ENCODE results near the gene ARHGEF40. TPM values are rescaled to one million over a fixed set of nuclear protein-coding genes. Genes with fewer than 3 reads are reported as not detected.

The ARHGEF40 gene
- total RNA-seq, 2 experiments from 2014 or later: 0.09 TPM; not detected in 1

DNA sequence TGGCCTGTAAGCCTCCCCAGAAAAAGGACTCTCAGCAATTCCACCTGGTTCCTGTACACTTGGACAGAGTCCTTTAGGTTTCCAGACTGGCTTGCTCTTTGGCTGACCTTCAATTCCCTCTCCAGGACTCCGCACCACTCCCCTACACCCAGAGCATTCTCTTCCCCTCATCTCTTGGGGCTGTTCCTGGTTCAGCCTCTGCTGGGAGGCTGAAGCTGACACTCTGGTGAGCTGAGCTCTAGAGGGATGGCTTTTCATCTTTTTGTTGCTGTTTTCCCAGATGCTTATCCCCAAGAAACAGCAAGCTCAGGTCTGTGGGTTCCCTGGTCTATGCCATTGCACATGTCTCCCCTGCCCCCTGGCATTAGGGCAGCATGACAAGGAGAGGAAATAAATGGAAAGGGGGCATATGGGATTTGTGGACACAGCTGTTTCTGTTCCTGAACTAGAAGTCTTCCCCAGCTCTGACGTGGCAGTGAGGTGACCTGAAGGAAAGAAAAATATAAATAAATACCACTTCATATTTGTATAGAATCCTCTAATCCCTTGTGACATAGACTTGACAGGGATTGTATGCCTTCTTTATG lies 26.6 kb upstream of the ARHGEF40 start:
- H3K27me3 Mint-ChIP-seq: peaks cover 34% of the 10 kb centered on the region
- H3K9me3 Mint-ChIP-seq (ENCODE audit: low read depth): no peaks in the 10 kb centered on the region
- H3K4me1 Mint-ChIP-seq: no peaks in the 10 kb centered on the region
- no peak for DNase-seq
- CTCF ChIA-PET: interaction anchor here (1.3 to 1.9 kb wide), 5 partner anchors 18 to 73 kb away, joined by 3 to 6 read pairs (median 5); no protein-coding TSS in a partner anchor
- no peak overlapping the region for H3K27ac Mint-ChIP-seq
- no peak for ATAC-seq
- H3K4me3 Mint-ChIP-seq: no peak overlapping the region
- no peaks in the 10 kb centered on the region for H3K36me3 Mint-ChIP-seq

DNA sequence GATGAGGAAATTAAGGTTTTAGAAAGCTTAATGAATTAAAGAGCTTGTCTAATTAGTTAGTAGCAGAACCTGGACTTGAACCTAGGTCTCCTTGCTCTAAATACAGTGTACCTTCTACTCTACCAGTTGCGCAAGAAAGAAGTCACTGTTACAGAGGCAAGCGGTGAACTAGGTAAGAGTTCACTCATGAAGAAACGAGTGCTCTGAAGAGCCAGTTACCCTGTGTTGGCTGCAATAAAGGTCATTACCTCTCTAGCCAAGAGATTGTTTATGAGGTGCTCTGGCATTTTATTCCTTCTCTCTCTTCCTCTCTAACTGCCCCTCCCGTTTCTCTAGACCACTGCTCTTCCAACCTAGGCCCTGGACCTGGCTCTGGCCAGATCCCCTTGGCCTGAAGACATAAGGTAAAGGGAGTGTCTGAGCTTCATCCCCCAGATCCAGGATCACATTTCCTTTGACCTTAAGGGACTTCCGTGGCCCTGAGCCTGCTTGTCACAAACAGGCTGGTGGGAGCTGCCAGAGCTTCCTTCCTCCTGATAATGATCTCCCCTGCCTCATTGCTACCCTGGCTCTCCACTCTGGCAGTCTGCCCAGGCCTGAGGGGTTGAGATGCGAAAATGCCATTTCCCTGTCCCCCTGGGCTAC lies 26.0 kb upstream of the ARHGEF40 start:
- no peak for ATAC-seq
- Mint-ChIP-seq H3K9me3 (ENCODE audit: low read depth) (no peaks in the 10 kb centered on the region), H3K4me1 (no peaks in the 10 kb centered on the region), H3K27ac (no peak overlapping the region), H3K27me3 (peaks cover 36% of the 10 kb centered on the region), H3K4me3 (no peak overlapping the region), H3K36me3 (no peaks in the 10 kb centered on the region)
- no peak for DNase-seq
- CTCF ChIA-PET: interaction anchor here (1.3 to 1.9 kb wide), 5 partner anchors 18 to 73 kb away, joined by 3 to 6 read pairs (median 5); no protein-coding TSS in a partner anchor

DNA sequence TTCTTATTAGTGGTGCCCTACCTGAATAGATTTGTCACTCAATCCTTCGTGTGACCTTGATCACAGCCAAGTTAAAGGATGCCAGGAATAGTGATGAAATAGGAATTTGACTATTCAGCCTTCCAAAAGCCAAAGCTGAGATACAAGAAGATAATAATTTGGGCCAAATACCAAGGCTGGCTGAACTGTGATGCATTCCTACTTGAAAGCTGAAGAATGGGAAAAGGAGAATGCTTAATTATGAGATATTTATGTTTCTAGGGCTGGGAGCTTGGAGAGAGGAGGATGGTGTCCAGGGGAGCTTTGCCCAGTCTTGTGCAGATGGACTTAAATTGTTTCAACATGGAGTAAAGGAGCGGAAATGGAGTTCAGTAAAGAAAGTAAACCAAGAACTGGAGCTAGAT lies 22.7 kb upstream of the ARHGEF40 start:
- peaks cover 36% of the 10 kb centered on the region for H3K27me3 Mint-ChIP-seq
- DNase-seq (no peak), ATAC-seq (no peak)
- H3K36me3 Mint-ChIP-seq: no peaks in the 10 kb centered on the region
- CTCF ChIA-PET: interaction anchor here (1.1 to 4.3 kb wide), 7 partner anchors 9 to 76 kb away, joined by 3 to 21 read pairs (median 6); no protein-coding TSS in a partner anchor
- H3K27ac Mint-ChIP-seq: no peak overlapping the region
- no peaks in the 10 kb centered on the region for H3K9me3 Mint-ChIP-seq (ENCODE audit: low read depth)
- peaks cover 2% of the 10 kb centered on the region for H3K4me1 Mint-ChIP-seq
- no peak overlapping the region for H3K4me3 Mint-ChIP-seq

DNA sequence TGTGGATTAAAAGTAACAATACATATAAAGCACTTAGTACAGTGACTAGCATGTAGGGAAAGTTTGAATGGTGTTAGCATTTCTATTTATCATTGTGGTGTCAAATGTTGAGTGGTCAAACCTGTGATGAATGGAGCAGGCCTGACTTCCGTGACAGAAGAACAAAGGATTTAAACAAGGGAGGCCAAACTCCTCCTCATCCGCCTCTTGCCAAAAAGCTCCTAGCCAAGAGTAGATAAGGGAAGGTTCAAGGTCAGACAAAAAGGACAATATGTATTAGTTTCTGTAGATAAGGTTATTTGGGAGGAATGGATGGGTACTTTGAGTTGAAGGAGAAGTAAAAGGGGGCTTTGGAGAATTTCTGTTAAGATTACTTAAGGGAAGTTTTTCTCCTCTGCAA lies 21.5 kb upstream of the ARHGEF40 start:
- Mint-ChIP-seq H3K9me3 (ENCODE audit: low read depth) (no peaks in the 10 kb centered on the region), H3K27ac (no peak overlapping the region), H3K4me3 (no peak overlapping the region), H3K36me3 (no peaks in the 10 kb centered on the region), H3K4me1 (peaks cover 2% of the 10 kb centered on the region), H3K27me3 (peaks cover 29% of the 10 kb centered on the region)
- no peak for ATAC-seq
- CTCF ChIA-PET: interaction anchor here (1.1 to 4.3 kb wide), 5 partner anchors 8 to 56 kb away, joined by 3 to 21 read pairs (median 6); no protein-coding TSS in a partner anchor
- DNase-seq: no peak

- no peak for ATAC-seq
- H3K4me1 Mint-ChIP-seq: peaks cover 7% of the 10 kb centered on the region
- H3K4me3 Mint-ChIP-seq: no peak overlapping the region
These were observed 20.8 kb upstream of the ARHGEF40 start for GRCh38 chr14:21049271-21049673.

GRCh38 chr14:21050597-21050996 lies 19.5 kb upstream of the ARHGEF40 start:
- Mint-ChIP-seq H3K4me1 (peaks cover 7% of the 10 kb centered on the region), H3K27me3 (peaks cover 17% of the 10 kb centered on the region), H3K36me3 (no peaks in the 10 kb centered on the region), H3K9me3 (ENCODE audit: low read depth) (no peaks in the 10 kb centered on the region), H3K27ac (no peak overlapping the region), H3K4me3 (no peak overlapping the region)
- ATAC-seq (no peak), DNase-seq (no peak)
- CTCF ChIA-PET: interaction anchor here (1.4 to 1.7 kb wide), 2 partner anchors 36 to 42 kb away, joined by 3 to 4 read pairs; no protein-coding TSS in a partner anchor

More at GRCh38 chr14:21049271-21049673, 20.8 kb upstream of the ARHGEF40 start:
- Mint-ChIP-seq H3K27me3 (peaks cover 29% of the 10 kb centered on the region), H3K9me3 (ENCODE audit: low read depth) (no peaks in the 10 kb centered on the region), H3K27ac (no peak overlapping the region), H3K36me3 (no peaks in the 10 kb centered on the region)
- no peak for DNase-seq
- CTCF ChIA-PET: interaction anchor here (4.3 kb wide), 1 partner anchor 19 kb away, joined by 16 read pairs; no protein-coding TSS in a partner anchor

GRCh38 chr14:21053184-21054122 lies 16.7 kb upstream of the ARHGEF40 start:
- Mint-ChIP-seq H3K36me3 (no peaks in the 10 kb centered on the region), H3K27me3 (peaks cover 5% of the 10 kb centered on the region), H3K9me3 (ENCODE audit: low read depth) (no peaks in the 10 kb centered on the region), H3K4me1 (peaks cover 12% of the 10 kb centered on the region), H3K27ac (no peak overlapping the region), H3K4me3 (no peak overlapping the region)
- CTCF ChIA-PET: interaction anchor here (0.8 to 1.5 kb wide), 3 partner anchors 15 to 50 kb away, joined by 3 to 5 read pairs (median 4); no protein-coding TSS in a partner anchor
- ATAC-seq (no peak), DNase-seq (no peak)

DNA sequence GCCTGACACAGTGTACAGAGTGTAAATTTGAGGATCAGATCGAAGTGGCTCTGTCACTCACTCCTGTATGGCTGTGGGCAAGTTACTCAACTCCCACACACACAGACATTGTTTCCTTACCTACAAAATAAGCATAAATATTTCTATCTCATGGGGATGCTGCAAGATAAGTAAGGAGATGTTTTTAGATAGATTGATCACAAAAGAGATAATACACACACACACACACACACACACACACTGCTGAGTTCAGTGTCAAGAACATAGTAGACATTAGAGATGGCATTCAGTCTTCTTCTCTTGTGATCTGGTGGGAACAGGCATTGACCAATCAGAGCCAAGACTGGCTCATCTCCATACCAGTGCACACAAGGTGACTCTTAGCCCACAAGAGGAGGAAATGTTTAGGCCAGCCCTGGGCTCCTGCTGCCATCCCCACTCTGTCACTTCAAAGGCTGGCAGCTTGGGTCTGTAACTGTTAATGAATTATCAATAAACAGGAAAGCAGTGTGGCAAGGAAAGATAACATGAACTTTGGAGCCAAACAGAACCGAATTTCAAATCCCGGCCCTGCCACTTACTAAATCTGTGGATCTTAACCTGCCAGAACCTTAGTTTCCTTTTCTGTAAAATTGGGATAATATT lies 15.9 kb upstream of the ARHGEF40 start:
- Mint-ChIP-seq H3K4me1 (peaks cover 12% of the 10 kb centered on the region), H3K27ac (no peak overlapping the region), H3K36me3 (no peaks in the 10 kb centered on the region), H3K9me3 (ENCODE audit: low read depth) (no peaks in the 10 kb centered on the region), H3K4me3 (no peak overlapping the region), H3K27me3 (peaks cover 3% of the 10 kb centered on the region)
- CTCF ChIA-PET: interaction anchor here (0.8 to 1.5 kb wide), 3 partner anchors 14 to 50 kb away, joined by 3 to 5 read pairs (median 4); no protein-coding TSS in a partner anchor
- ATAC-seq (no peak), DNase-seq (no peak)

DNA sequence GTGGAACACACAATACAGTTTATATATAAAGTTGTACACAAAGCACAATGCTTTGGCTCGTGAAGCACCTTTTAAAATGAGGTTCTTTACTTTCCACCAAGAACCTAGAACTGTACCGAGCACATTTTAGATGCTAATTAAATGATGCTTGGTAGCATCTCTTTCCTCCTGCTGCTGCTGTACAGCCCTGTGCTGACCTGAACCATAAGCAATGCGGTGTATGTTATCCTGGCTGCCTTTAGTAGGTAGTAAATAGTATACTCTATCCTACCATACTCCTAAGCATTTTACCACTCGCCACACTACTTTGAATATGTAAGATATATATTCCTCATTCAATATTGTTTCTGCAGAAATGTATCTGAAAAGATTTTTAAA lies 15.3 kb upstream of the ARHGEF40 start:
- ATAC-seq: no peak
- no peak for DNase-seq
- Mint-ChIP-seq H3K27me3 (peaks cover 4% of the 10 kb centered on the region), H3K9me3 (ENCODE audit: low read depth) (no peaks in the 10 kb centered on the region), H3K4me3 (no peak overlapping the region), H3K27ac (no peak overlapping the region), H3K36me3 (no peaks in the 10 kb centered on the region), H3K4me1 (peaks cover 10% of the 10 kb centered on the region)
- CTCF ChIA-PET: no interaction called here

DNA sequence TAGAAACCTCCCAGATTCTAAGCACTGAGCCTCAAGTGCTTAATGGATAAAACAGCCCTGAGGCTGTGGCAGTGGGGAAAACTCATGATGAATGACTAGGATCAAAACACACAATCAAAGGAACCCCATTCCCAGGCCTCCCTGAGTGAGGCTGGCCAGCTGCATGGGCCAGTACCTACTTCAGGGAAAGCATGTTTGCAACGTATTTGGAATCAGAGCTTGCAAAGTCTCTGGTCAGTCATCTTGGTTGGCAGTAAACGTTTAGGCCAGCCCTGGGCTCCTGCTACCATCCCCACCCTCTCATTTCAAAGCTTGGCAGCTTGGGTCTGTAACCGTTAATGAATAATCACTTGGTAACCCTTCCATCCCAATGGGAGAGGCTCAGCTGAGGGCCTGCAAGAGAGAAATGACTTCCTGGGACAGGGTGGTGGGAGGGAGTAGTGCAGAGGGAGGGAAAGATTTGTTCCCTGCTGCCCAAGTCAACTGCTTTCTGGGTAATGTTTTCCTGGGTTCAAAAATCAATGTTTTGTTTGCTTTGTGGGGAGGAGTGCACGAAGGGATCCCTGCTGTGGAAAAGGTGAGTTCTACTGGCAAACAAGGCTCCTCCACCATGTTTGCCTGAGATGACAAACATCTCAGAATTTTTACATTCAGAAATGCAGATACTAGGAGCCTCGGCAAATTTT lies 14.5 kb upstream of the ARHGEF40 start:
- no peak for ATAC-seq
- Mint-ChIP-seq H3K27ac (no peak overlapping the region), H3K36me3 (no peaks in the 10 kb centered on the region), H3K9me3 (ENCODE audit: low read depth) (no peaks in the 10 kb centered on the region), H3K4me1 (peaks cover 10% of the 10 kb centered on the region), H3K4me3 (no peak overlapping the region), H3K27me3 (peaks cover 9% of the 10 kb centered on the region)
- CTCF ChIA-PET: interaction anchor here (1.0 to 1.2 kb wide), 2 partner anchors 8 to 41 kb away, joined by 4 to 6 read pairs; no protein-coding TSS in a partner anchor
- DNase-seq: no peak

DNA sequence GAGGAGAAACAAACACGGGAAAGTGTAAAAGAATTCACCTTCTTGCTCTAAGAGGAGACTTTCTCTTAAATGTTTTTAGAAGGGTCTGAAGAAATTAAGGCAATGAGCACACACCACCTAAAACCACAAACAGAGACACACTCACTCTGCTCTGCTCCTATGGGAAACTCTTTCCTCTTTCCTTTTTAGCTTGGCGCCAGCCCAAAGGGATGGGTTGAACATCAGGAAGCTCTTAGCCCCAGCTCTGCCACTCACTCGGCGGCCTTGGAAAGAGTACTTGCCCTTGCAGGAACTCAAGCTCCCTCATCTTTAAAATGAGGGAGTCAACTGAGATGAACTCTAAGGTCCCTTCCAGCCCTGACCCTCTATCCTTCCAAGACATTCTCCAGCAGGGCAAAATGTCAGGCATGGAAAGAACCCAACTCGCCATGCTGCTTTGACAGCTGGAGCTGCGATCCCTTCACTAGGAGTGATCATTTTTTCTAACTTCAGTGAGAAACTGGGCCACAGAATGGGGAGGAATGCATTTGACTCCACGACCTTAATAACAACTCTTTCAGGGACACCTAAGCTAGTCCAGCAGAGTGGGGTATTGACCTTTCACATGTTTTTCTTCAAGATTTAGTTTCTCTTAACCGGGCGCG lies 13.5 kb upstream of the ARHGEF40 start:
- Mint-ChIP-seq H3K4me3 (no peak overlapping the region), H3K36me3 (no peaks in the 10 kb centered on the region), H3K27me3 (peaks cover 18% of the 10 kb centered on the region), H3K27ac (no peak overlapping the region), H3K9me3 (ENCODE audit: low read depth) (no peaks in the 10 kb centered on the region), H3K4me1 (peaks cover 10% of the 10 kb centered on the region)
- ATAC-seq (no peak), DNase-seq (no peak)
- CTCF ChIA-PET: interaction anchor here (0.9 to 3.2 kb wide), 6 partner anchors 9 to 48 kb away, joined by 3 to 8 read pairs (median 5); no protein-coding TSS in a partner anchor
